IPS-11a (cell line): ENCODE data around the gene PDE5A.

Source experiments
- H3K4me3 ChIP-seq: one replicate; pipeline ENCODE4 v1.5.1; 2013; ENCODE audit warnings: low read depth, low read length, control low read depth

Gene PDE5A

DNA sequence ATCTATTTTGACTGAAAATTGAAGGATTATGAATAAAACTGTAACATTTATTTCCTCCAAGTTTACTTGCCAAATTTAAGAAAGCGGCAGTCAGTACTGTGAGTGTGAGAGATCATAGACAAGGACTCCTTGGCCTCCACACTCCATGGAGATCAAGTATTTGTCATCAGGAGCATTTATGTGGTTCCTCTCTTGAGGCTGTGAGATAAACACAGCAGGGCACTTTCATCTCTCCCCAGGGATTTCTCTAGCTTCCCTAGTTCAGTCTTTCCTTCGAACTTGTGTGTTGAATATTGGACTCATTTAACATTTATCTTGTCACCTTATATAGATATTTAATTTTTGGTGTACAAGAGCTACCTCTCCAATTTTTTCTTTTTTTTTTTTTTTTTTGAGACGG, 40.8 kb downstream of the PDE5A start:
- H3K4me3 ChIP-seq: no peak overlapping the region

GRCh38 chr4:119585771-119586170, 42.8 kb downstream of the PDE5A start:
- H3K4me3 ChIP-seq: no peak overlapping the region

GRCh38 chr4:119581190-119581873, 47.3 kb downstream of the PDE5A start:
- H3K4me3 ChIP-seq: no peak overlapping the region

DNA sequence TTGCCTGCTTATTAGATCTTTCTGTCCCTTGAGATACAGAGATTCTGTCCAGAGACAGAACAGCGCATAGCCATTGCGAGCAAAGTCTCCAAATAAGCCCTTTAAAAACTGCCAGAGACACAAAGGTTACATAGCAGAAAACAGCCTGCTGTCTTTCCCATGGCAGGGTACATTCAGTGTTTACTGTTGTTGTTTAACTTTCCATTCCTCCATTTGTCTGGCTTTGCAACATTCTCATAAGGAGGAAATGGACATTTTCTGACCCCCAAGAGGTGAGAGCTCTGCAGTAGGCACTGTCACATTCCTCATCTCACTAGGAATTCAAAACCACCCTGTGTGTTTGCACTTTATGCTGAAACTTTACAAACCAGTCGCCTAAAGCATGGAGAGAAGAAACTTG, 48.3 kb downstream of the PDE5A start:
- H3K4me3 ChIP-seq: no peak overlapping the region

- no peak overlapping the region for H3K4me3 ChIP-seq
These were observed 48.8 kb downstream of the PDE5A start for GRCh38 chr4:119579823-119580222.

DNA sequence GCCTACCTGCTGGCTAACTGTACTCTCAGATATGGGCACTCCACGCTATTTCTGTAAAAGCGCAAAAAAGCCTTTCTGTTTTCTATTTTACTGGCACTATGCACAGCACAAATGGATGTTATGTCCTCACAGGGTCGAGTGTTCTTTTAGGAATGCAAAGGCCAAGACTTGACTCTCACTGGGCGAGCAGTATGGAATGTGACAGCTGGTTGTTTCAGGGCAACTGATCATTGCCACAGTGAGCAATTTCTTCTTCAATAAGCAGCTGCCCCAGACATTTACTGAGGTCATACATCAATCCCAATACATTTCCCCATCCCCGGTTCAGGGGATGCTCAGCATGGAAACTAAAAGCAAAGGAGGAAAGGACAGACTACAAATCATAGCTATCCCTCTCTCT, 58.2 kb downstream of the PDE5A start:
- no peak overlapping the region for H3K4me3 ChIP-seq

GRCh38 chr4:119564106-119564505, 64.5 kb downstream of the PDE5A start:
- no peak overlapping the region for H3K4me3 ChIP-seq

- no peak overlapping the region for H3K4me3 ChIP-seq
These were observed 69.5 kb downstream of the PDE5A start for GRCh38 chr4:119559044-119559647.

- H3K4me3 ChIP-seq: no peak overlapping the region
These were observed 77.6 kb downstream of the PDE5A start for GRCh38 chr4:119550857-119551532.

DNA sequence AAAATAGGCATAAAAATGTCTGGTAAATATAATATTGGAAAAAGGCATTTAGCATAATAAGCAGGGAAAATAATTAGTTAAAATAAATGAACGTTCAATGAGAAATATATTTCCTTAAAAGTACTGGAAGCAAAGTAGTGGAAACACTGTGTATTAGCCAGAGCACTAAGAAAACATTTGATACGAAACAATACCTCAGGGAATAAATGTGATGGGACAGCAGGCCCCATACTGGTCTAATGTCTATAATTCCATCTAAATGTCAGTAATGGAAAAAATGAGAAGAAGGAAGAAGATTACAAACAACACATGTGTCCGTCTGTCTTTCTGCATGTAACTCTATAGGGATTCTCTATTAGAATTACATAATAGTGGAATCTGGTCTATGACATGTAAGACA, 79.0 kb downstream of the PDE5A start:
- H3K4me3 ChIP-seq: no peak overlapping the region

DNA sequence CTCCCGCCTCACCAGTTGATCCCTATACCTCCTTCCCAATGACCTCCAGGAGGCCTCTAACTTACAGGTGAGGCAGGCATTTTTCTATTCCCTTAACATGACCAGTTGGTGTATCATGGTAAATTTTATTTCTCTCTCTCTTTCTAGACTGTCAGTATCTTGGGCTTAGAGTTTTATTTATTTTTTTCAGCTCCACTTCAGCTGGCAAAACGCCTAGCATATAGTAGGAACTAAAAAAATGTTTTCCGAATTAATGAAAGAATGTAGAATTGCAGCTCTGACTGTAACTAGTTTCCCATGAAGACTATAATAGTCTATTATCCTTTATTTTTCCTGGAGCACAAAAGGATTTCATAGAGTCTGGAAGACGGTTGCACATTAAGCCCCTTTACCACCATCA, 84.8 kb downstream of the PDE5A start:
- H3K4me3 ChIP-seq: no peak overlapping the region

- H3K4me3 ChIP-seq: no peak overlapping the region
These were observed 85.4 kb downstream of the PDE5A start for GRCh38 chr4:119543187-119543586.

- no peak overlapping the region for H3K4me3 ChIP-seq
These were observed 88.4 kb downstream of the PDE5A start for GRCh38 chr4:119540249-119540648.

GRCh38 chr4:119537586-119537985, 91.0 kb downstream of the PDE5A start:
- H3K4me3 ChIP-seq: no peak overlapping the region

DNA sequence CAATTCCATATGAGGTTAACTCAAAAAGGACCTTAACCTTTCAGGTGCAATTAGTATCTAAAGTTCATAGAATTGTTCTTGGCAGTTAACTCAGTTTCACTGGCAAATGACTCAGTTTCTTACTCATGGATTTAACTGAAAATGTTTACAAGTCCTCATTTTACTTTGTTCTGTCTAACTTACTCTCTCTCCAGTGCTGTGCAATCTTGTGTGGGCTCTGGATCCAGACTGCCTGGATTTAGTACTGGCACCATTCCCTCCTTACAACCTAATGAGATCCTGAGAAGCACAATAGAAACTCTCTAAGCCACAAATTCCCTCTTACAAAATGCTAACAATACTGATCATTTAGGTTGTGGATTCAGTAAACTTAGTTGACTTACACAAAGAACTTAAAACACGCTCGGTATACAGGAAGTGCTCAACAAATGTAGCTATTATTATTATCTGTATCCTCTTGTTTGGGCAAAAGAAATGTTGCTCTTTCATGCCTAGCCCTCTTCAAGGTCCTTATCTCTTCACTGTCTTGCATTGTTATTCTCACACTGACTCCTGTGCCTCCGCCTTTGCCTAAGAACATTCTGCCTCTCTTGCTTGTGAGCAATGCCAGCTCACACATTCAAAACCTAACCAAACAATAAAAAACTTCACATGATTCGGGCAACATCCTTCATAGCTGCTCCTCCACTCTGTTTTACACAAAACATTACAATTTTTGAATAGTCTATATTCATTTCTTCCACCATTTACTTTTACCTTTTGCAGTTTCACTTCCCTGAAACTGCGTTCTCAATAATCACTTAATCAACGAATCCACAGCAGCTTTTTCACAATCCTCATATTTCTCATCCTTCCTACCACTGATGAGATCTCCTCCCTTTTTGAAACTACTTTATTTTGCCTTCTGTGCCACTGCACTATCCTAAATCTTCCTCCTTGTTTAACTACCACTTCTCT, 91.8 kb downstream of the PDE5A start:
- no peak overlapping the region for H3K4me3 ChIP-seq

GRCh38 chr4:119532319-119532718, 96.3 kb downstream of the PDE5A start:
- no peak overlapping the region for H3K4me3 ChIP-seq

GRCh38 chr4:119529788-119530187, 98.8 kb downstream of the PDE5A start:
- H3K4me3 ChIP-seq: no peak overlapping the region

GRCh38 chr4:119526786-119527550, 101.6 kb downstream of the PDE5A start:
- no peak overlapping the region for H3K4me3 ChIP-seq

GRCh38 chr4:119525771-119526712, 102.6 kb downstream of the PDE5A start:
- no peak overlapping the region for H3K4me3 ChIP-seq
